BJ (cell line): ENCODE measurements around the gene SMAD9. TPM values are rescaled to one million over a fixed set of nuclear protein-coding genes. Genes with fewer than 3 reads are reported as not detected.

ENCODE experiments used
- CTCF ChIA-PET: fragments of 350-600 bp; formaldehyde crosslinking; extraction: SDS; loops from one replicate; lab custom pipeline; 2021; ENCODE audit warnings: antibody characterized with exemption, inconsistent platforms; lab: Yijun Ruan, JAX
- POLR2A ChIA-PET: fragments of 300-600 bp; sonication (Branson Sonifier 250); formaldehyde crosslinking; extraction: SDS; loops from one replicate; lab custom pipeline; 2021; ENCODE audit warnings: antibody characterized with exemption; lab: Charles Lee
- DNase-seq: peaks from one replicate; pipeline ENCODE4 v3.0.0-alpha.2; 2011; ENCODE audit warnings: low read depth
- H3K27me3 ChIP-seq: 2 replicates; pipeline ENCODE4 v1.6.0; 2011; ENCODE audit warnings: low read length; ENCODE audit not compliant: control insufficient read depth, insufficient read depth
- H3K36me3 ChIP-seq: 2 replicates; pipeline ENCODE4 v1.5.1; 2011; ENCODE audit warnings: low read length; ENCODE audit not compliant: control insufficient read depth, insufficient read depth
- H3K4me3 ChIP-seq: 2 replicates; pipeline ENCODE4 v1.5.1; 2011; ENCODE audit warnings: low read depth, mild to moderate bottlenecking, control low read depth, low read length
- CTCF ChIP-seq: IDR thresholded peaks from 2 replicates; pipeline ENCODE4 v1.5.1; 2011; ENCODE audit warnings: low read depth, mild to moderate bottlenecking, control low read depth, inconsistent platforms, low read length, moderate library complexity; ENCODE audit not compliant: insufficient read depth
- polyA plus RNA-seq: library from polyadenylated mRNA; depleted of rRNA; stranded (reverse); fragments of >200 nt; gene quantifications from 2 replicates; pipeline ENCODE4 v1.2.3, GENCODE V29; 2011

The SMAD9 gene
- polyA plus RNA-seq, 1 experiment: 3.0 TPM

GRCh38 chr13:36912973-36913372, 7.1 kb downstream of the SMAD9 start:
- no peak for DNase-seq
- POLR2A ChIA-PET: no interaction called here
- H3K4me3 ChIP-seq: no peak overlapping the region
- CTCF ChIA-PET: no interaction called here
- no peaks in the 10 kb centered on the region for H3K27me3 ChIP-seq
- no peaks in the 10 kb centered on the region for H3K36me3 ChIP-seq
- no peak for TF ChIP-seq CTCF

GRCh38 chr13:36912369-36912768, 7.7 kb downstream of the SMAD9 start:
- CTCF ChIA-PET: no interaction called here
- POLR2A ChIA-PET: no interaction called here
- no peak for DNase-seq

GRCh38 chr13:36910545-36910944, 9.5 kb downstream of the SMAD9 start:
- ChIA-PET CTCF (no interaction called here), POLR2A (no interaction called here)
- no peak for TF ChIP-seq CTCF

More at GRCh38 chr13:36912369-36912768, 7.7 kb downstream of the SMAD9 start:
- H3K36me3 ChIP-seq: no peaks in the 10 kb centered on the region
- H3K27me3 ChIP-seq: no peaks in the 10 kb centered on the region
- TF ChIP-seq CTCF: no peak
- H3K4me3 ChIP-seq: no peak overlapping the region

GRCh38 chr13:36907821-36908220, 12.2 kb downstream of the SMAD9 start:
- Histone ChIP-seq H3K27me3 (no peaks in the 10 kb centered on the region), H3K36me3 (no peaks in the 10 kb centered on the region), H3K4me3 (no peak overlapping the region)
- POLR2A ChIA-PET: no interaction called here
- no peak for TF ChIP-seq CTCF
- DNase-seq: no peak
- CTCF ChIA-PET: no interaction called here

More at GRCh38 chr13:36910545-36910944, 9.5 kb downstream of the SMAD9 start:
- DNase-seq: no peak
- H3K36me3 ChIP-seq: no peaks in the 10 kb centered on the region
- H3K4me3 ChIP-seq: no peak overlapping the region
- no peaks in the 10 kb centered on the region for H3K27me3 ChIP-seq

- TF ChIP-seq CTCF: no peak
- Histone ChIP-seq H3K4me3 (no peak overlapping the region), H3K27me3 (no peaks in the 10 kb centered on the region), H3K36me3 (no peaks in the 10 kb centered on the region)
- ChIA-PET CTCF (no interaction called here), POLR2A (no interaction called here)
- DNase-seq: no peak
Measured at GRCh38 chr13:36907266-36907665, 12.8 kb downstream of the SMAD9 start.
